T-helper 2 cell treated with Interferon-gamma antibody and Interleukin-4, amounts not matched to agents 5 μg/mL and 100 μg/mL, for 36 hours (primary cell): ENCODE results near the gene TIE1.

Experiments used
- DNase-seq: peaks from one replicate; pipeline ENCODE4 v3.0.0; 2021; ENCODE audit warnings: low spot score
- H3K27ac Mint-ChIP-seq: one replicate; pipeline ENCODE4 v1.8.0; 2021; ENCODE audit warnings: mild to moderate bottlenecking, mixed read lengths
- H3K27me3 Mint-ChIP-seq: one replicate; pipeline ENCODE4 v1.8.0; 2021; ENCODE audit warnings: low read depth, mixed read lengths
- H3K36me3 Mint-ChIP-seq: one replicate; pipeline ENCODE4 v1.8.0; 2021; ENCODE audit warnings: low read depth, mixed read lengths
- H3K4me1 Mint-ChIP-seq: one replicate; pipeline ENCODE4 v1.8.0; 2021; ENCODE audit warnings: low read depth, mixed read lengths
- H3K4me3 Mint-ChIP-seq: one replicate; pipeline ENCODE4 v1.8.0; 2022; ENCODE audit warnings: mild to moderate bottlenecking, moderate library complexity, mixed read lengths
- H3K9me3 Mint-ChIP-seq: one replicate; pipeline ENCODE4 v1.8.0; 2021; ENCODE audit warnings: mixed read lengths

TIE1 gene

GRCh38 chr1:43293896-43294760 lies 6.7 kb upstream of the TIE1 start:
- DNase-seq: no peak
- peak overlapping the region; percentile 75 for H3K27ac Mint-ChIP-seq
- H3K9me3 Mint-ChIP-seq: no peaks in the 10 kb centered on the region

GRCh38 chr1:43294761-43295160 lies 6.0 kb upstream of the TIE1 start:
- no peak for DNase-seq
- Mint-ChIP-seq H3K36me3 (no peaks in the 10 kb centered on the region), H3K27me3 (no peaks in the 10 kb centered on the region), H3K9me3 (no peaks in the 10 kb centered on the region), H3K27ac (peak overlapping the region; percentile 75), H3K4me3 (no peak overlapping the region), H3K4me1 (peaks cover 23% of the 10 kb centered on the region)

More at GRCh38 chr1:43293896-43294760, 6.7 kb upstream of the TIE1 start:
- peaks cover 23% of the 10 kb centered on the region for H3K4me1 Mint-ChIP-seq
- H3K27me3 Mint-ChIP-seq: no peaks in the 10 kb centered on the region
- H3K4me3 Mint-ChIP-seq: no peak overlapping the region
- H3K36me3 Mint-ChIP-seq: no peaks in the 10 kb centered on the region

GRCh38 chr1:43296207-43296606 lies 4.6 kb upstream of the TIE1 start:
- H3K9me3 Mint-ChIP-seq: no peaks in the 10 kb centered on the region
- H3K36me3 Mint-ChIP-seq: no peaks in the 10 kb centered on the region
- peaks cover 23% of the 10 kb centered on the region for H3K4me1 Mint-ChIP-seq
- no peaks in the 10 kb centered on the region for H3K27me3 Mint-ChIP-seq
- peak overlapping the region; percentile 80 for H3K27ac Mint-ChIP-seq
- DNase-seq: no peak
- peak overlapping the region; percentile 32 for H3K4me3 Mint-ChIP-seq

- Mint-ChIP-seq H3K27ac (no peak overlapping the region), H3K4me3 (no peak overlapping the region), H3K36me3 (no peaks in the 10 kb centered on the region), H3K27me3 (no peaks in the 10 kb centered on the region), H3K9me3 (no peaks in the 10 kb centered on the region), H3K4me1 (peaks cover 23% of the 10 kb centered on the region)
- DNase-seq: no peak
Measured at GRCh38 chr1:43298055-43298454, 2.7 kb upstream of the TIE1 start.

GRCh38 chr1:43299101-43299500 lies 1.7 kb upstream of the TIE1 start:
- no peak overlapping the region for H3K27ac Mint-ChIP-seq
- H3K36me3 Mint-ChIP-seq: no peaks in the 10 kb centered on the region

GRCh38 chr1:43302201-43302600 lies 1.4 kb downstream of the TIE1 start:
- DNase-seq: no peak
- Mint-ChIP-seq H3K36me3 (no peaks in the 10 kb centered on the region), H3K27me3 (no peaks in the 10 kb centered on the region), H3K27ac (no peak overlapping the region), H3K4me3 (no peak overlapping the region), H3K9me3 (no peaks in the 10 kb centered on the region), H3K4me1 (no peaks in the 10 kb centered on the region)

More at GRCh38 chr1:43299101-43299500, 1.7 kb upstream of the TIE1 start:
- peaks cover 23% of the 10 kb centered on the region for H3K4me1 Mint-ChIP-seq
- H3K27me3 Mint-ChIP-seq: no peaks in the 10 kb centered on the region
- H3K4me3 Mint-ChIP-seq: no peak overlapping the region
- no peak for DNase-seq
- H3K9me3 Mint-ChIP-seq: no peaks in the 10 kb centered on the region

GRCh38 chr1:43302721-43303470 lies 2.1 kb downstream of the TIE1 start:
- no peaks in the 10 kb centered on the region for H3K4me1 Mint-ChIP-seq
- H3K9me3 Mint-ChIP-seq: no peaks in the 10 kb centered on the region
- no peak overlapping the region for H3K27ac Mint-ChIP-seq
- no peaks in the 10 kb centered on the region for H3K27me3 Mint-ChIP-seq
- H3K36me3 Mint-ChIP-seq: no peaks in the 10 kb centered on the region
- no peak for DNase-seq
- no peak overlapping the region for H3K4me3 Mint-ChIP-seq

- Mint-ChIP-seq H3K9me3 (no peaks in the 10 kb centered on the region), H3K27ac (peak overlapping the region; percentile 13), H3K4me3 (no peak overlapping the region), H3K4me1 (no peaks in the 10 kb centered on the region), H3K27me3 (no peaks in the 10 kb centered on the region), H3K36me3 (no peaks in the 10 kb centered on the region)
- DNase-seq: no peak
Measured at GRCh38 chr1:43303471-43304313, 2.9 kb downstream of the TIE1 start.

GRCh38 chr1:43304314-43304681 lies 3.5 kb downstream of the TIE1 start:
- DNase-seq: no peak
- Mint-ChIP-seq H3K4me3 (no peak overlapping the region), H3K9me3 (no peaks in the 10 kb centered on the region), H3K27me3 (no peaks in the 10 kb centered on the region), H3K27ac (peak overlapping the region; percentile 13), H3K4me1 (no peaks in the 10 kb centered on the region), H3K36me3 (no peaks in the 10 kb centered on the region)

- H3K4me1 Mint-ChIP-seq: no peaks in the 10 kb centered on the region
- H3K9me3 Mint-ChIP-seq: no peaks in the 10 kb centered on the region
- no peaks in the 10 kb centered on the region for H3K27me3 Mint-ChIP-seq
- H3K4me3 Mint-ChIP-seq: no peak overlapping the region
- DNase-seq: no peak
- no peak overlapping the region for H3K27ac Mint-ChIP-seq
- H3K36me3 Mint-ChIP-seq: no peaks in the 10 kb centered on the region
Measured at GRCh38 chr1:43304771-43305300, 4.1 kb downstream of the TIE1 start.

GRCh38 chr1:43305461-43305860 lies 4.7 kb downstream of the TIE1 start:
- Mint-ChIP-seq H3K4me1 (no peaks in the 10 kb centered on the region), H3K27ac (no peak overlapping the region), H3K4me3 (no peak overlapping the region), H3K27me3 (no peaks in the 10 kb centered on the region), H3K9me3 (no peaks in the 10 kb centered on the region), H3K36me3 (no peaks in the 10 kb centered on the region)
- DNase-seq: no peak

GRCh38 chr1:43305926-43306687 lies 5.3 kb downstream of the TIE1 start:
- Mint-ChIP-seq H3K27me3 (no peaks in the 10 kb centered on the region), H3K4me1 (no peaks in the 10 kb centered on the region), H3K4me3 (no peak overlapping the region), H3K27ac (no peak overlapping the region), H3K9me3 (no peaks in the 10 kb centered on the region), H3K36me3 (no peaks in the 10 kb centered on the region)
- DNase-seq: no peak
